NCI-H774 (cell line): Measurements from ENCODE around the gene SLC45A3.

Experiments
- DNase-seq: peaks from one replicate; lab custom pipeline; 2025; lab: John Stamatoyannopoulos, UW

SLC45A3 gene

DNA sequence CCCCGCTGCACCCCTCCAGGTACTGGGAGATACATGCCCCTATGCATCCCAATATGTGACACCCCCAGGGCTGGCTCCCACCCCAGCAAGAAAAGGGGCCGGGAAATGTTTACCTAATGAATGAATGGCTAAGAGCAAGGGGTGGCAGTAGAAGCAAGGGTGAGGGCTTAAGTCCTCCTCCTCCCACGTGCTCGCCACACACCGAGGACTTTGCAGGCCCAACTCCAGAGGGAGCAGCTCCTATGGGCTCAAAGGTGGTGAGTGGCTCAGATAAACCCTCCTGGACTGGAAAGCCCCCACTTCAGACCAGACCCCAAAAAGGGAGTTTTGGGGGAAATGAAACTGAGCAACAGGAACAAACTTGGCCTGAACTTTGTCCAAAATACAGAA lies 11.4 kb downstream of the SLC45A3 start:
- no peak for DNase-seq

GRCh38 chr1:205667909-205668643 lies 12.2 kb downstream of the SLC45A3 start:
- no peak for DNase-seq

DNA sequence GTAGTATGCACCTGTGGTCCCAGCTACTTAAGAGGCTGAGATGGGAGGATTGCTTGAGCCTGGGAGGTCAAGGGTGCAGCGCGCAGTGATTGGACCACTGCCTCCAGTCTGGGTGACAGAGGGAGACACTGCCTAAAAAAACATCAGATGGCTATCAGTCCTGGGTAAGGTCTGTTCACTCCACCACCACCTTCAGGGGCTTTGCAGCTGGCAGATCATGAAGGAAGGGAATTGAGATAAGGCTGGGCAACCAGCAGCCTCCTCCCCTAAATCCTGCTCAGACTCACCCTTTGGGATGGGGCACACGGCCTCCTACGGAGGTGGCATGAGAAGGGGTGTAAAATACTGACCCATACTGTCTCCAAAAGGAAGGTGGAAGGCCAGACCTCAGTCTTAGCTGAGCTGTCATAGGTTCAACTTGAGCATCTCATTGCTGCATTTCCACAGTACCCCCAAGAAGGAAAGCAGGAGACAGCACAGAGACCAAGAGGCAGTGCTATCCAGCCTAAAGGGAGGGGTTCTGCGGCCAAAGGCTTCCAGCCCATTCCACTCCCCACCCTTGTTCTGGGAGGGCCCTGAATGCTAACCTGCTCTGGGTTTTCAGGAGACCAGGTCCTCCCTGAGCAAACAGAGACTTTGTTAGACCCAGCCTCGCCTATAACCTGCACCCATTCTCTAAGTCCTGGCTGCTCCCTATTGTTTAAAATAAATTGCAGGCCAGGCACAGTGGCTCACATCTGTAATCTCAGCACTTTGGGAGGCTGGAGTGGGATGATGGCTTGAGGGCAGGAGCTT lies 13.7 kb downstream of the SLC45A3 start:
- DNase-seq: no peak

DNA sequence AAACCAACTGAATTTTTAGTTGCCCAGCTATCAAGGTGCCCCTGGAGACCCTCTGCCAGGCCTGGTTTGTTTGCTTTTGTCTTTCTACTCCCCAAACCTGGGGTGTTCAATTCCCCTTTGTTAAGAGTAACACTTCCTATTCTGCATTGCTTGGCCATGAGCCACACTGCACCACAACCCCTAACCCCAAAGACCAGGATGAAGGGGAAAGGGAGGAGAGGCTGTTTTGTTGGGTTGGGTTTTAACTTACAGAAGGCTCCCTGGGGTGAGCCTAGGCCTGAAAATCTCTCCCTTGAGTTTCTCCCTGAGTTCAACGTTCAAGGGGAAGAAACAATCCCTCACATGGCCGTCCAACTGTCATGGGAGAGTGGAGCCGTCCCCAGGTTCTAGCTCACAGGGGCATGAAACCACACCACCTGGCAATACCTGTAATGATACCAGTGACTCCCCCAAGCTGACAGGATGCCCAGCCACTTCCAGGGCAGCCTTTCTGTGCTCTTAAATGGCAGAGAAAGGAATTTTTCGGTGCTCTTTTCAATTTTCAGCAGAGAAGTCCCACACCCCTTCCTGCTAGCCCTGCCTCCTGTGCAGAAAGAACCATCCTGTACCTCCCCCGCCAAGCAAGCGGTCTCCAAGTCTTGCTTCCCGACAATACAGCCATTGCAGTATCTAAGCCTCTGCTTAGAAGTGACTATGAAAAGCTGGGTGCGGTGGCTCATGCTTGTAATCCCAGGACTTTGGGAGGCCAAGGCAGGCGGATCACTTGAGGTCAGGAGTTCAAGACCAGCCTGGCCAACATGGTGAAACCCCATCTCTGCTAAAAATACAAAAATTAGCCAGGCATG lies 14.9 kb downstream of the SLC45A3 start:
- DNase-seq: no peak

GRCh38 chr1:205664399-205665017 lies 15.8 kb downstream of the SLC45A3 start:
- DNase-seq: no peak

GRCh38 chr1:205663286-205663936 lies 16.9 kb downstream of the SLC45A3 start:
- DNase-seq: no peak

DNA sequence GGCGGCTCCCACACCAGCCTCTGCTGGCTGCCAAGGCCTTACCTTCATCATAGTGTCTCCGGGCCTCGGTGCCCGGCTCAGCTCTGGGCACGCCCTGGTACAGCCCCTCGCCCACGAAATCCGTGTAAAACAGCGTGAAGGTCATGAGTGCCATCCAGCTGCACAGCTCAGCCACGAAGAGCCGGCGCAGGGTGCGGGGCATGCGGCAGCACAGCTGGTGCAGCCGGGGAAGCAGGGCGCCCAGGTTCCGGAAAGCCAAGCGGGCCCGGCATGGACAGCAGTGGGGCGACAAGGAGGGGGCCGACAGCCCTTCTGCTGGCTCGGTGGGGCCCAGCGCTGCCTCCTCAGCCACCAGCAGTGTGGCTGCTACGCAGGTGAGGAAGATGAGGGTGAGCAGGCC lies 17.5 kb downstream of the SLC45A3 start:
- no peak for DNase-seq

DNA sequence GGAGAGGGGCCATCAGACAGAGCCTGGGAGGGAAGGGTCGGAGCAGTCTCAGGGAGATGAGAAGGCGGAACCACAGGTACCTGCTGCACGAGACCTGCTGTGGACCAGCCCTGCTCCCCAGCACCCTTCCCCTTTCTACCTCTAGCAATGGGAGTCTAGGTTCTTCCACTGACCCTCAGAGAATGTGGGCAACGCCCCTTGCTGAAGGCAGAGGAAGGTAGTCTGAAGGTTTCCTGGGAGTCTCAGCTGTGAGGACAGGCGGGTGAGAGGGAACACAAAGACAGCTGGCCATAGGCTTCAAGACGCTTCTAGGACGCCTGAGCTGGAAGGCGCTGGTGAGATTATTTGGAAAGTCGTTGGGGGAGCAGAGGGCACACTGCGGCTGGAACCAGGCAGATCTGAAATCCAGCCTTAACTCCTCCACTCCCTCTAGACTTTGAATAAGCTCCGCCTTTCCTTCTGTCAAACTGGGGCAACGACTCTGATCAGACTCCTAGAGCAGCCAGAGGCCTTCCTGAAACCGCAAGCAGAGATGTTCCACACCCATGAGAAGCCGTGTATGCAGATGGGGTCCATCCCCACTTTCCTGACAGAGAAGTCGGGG lies 18.1 kb downstream of the SLC45A3 start:
- no peak for DNase-seq

DNA sequence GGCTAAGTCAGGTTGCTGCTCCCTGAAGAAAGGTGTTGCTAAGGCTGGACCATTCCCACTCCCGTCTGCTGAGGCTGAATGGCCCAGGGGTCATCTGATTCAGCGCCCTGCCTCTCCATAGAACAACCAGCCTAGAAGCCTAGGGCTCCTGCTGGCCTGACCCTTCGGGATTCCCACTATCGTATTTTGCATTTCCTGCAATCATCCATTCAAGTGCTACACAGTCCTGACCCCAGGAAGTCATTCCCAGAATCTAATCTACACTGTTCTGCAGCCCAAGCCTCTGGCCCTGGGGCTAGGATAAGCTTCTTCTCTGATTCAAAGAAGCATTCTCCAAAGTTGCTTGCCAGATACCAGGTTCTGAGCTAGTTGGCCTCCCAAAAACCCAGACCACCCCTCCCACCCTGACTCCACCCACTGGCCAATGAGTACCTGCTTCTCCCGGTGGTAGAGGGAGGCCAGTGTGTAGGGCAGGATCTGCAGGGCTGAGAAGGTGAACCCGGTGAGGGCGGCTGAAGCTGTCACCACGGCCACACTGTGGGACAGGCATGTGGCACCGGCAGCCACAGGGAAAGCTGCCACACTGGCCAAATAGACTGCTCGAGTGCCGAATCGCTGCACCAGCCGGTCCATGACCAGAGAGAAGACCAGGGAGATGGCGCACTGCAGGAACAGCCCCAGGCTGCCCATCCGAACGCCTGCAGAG lies 18.7 kb downstream of the SLC45A3 start:
- DNase-seq: no peak

DNA sequence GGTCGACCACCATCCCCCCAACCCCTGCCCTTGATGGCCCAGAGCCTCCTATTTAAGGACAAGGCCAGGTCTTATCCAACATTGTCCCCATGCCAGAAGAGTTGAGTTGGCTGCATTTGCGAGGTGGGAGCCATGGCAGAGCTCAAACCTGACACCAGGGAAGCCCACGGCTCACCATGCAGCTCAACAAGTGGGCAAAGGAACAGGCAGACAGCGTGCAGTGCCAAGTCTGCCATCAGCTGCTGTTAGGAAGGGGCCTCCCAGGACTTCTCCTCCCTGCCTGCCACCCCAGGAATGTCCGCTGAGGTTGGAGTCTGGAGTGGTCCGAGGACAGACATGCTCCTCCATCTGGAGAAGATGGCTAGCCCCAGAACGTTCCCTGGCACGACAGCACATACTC lies 19.9 kb downstream of the SLC45A3 start:
- no peak for DNase-seq

- peak; percentile 30 for DNase-seq
Observed at GRCh38 chr1:205658943-205659581, 21.2 kb downstream of the SLC45A3 start.

GRCh38 chr1:205656236-205656635 lies 24.1 kb downstream of the SLC45A3 start:
- DNase-seq: no peak

- no peak for DNase-seq
Observed at GRCh38 chr1:205652984-205653383, 27.3 kb downstream of the SLC45A3 start.

DNA sequence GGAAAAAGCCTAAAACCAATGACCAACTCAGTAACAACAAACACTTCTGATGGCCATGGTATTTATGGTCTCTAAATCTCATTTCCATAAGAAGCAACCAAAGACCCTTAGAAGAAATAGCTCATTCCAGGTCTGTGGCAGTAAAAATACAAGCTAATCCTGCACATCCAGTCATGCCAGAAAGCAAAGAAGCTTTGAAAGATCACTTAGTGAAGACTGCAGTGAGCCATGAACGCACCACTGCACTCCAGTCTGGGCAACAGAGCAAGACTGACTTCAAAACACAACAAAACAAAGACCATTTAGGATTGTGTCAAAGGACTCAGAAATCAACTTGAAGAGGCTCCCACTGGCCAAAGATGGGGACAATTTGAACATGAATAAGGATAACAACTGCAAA lies 30.1 kb downstream of the SLC45A3 start:
- no peak for DNase-seq

- no peak for DNase-seq
Observed at GRCh38 chr1:205645519-205645918, 34.8 kb downstream of the SLC45A3 start.

GRCh38 chr1:205642679-205643307 lies 37.5 kb downstream of the SLC45A3 start:
- no peak for DNase-seq

- DNase-seq: no peak
Observed at GRCh38 chr1:205639567-205639966, 40.7 kb downstream of the SLC45A3 start.

DNA sequence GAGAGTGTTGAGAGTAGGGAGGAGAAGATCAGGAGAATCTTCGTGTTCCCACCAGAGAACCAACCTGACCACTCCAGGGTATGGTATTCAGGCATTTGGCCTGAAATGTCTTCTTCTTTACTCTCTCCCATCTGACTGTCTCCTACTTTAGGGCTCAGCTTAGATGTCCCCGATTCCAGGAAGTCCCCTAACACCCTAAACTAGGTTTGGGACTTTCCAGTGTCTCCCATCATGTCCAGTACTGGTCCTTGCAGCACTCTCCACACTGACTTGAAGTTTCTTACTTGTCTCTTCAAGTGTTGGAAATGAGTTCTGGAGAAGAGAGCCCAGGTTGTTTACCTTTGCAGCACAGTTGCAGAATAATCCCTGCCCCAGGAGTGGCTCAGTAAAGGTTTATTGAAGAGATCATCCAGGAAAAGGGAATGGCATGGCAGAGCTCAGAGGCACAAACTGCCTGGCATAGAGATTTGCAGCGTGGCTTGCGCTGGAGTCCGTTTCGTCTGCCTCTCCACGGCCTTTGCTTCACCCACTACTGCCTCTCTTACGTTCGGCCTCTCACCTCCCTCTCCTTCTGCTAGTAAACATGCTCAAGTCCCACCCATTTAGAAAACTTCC lies 42.3 kb downstream of the SLC45A3 start:
- DNase-seq: no peak

- no peak for DNase-seq
Observed at GRCh38 chr1:205636732-205637131, 43.6 kb downstream of the SLC45A3 start.
